GM18907 (cell line): ENCODE results near the gene DPEP3.
"Not testable (repeated sequence)": the region's sequence is repeated elsewhere in the genome, so short reads cannot be mapped to it uniquely, and the experiment has no call there.

Experiments
- ATAC-seq: cut with Tn5 transposase; IDR thresholded peaks from one replicate; pipeline ENCODE4 v1.9.1; 2021; ENCODE audit warnings: mild to moderate bottlenecking, moderate library complexity; ENCODE audit not compliant: unreplicated experiment

The DPEP3 gene

GRCh38 chr16:67995423-67995822, 15.1 kb upstream of the DPEP3 start:
- no peak for ATAC-seq

- not testable (repeated sequence) for ATAC-seq
Measured at GRCh38 chr16:67994040-67994408, 13.7 kb upstream of the DPEP3 start.

GRCh38 chr16:67993207-67994039, 13.1 kb upstream of the DPEP3 start:
- peak; percentile 61 for ATAC-seq

- ATAC-seq, result no peak
Measured at GRCh38 chr16:67992661-67993206, 12.4 kb upstream of the DPEP3 start.

- ATAC-seq, result no peak
Measured at GRCh38 chr16:67990018-67990386, 9.7 kb upstream of the DPEP3 start.

GRCh38 chr16:67989322-67990017, 9.2 kb upstream of the DPEP3 start:
- ATAC-seq, result no peak

- no peak for ATAC-seq
Measured at GRCh38 chr16:67988675-67989074, 8.4 kb upstream of the DPEP3 start.

- ATAC-seq, result no peak
Measured at GRCh38 chr16:67987460-67988160, 7.3 kb upstream of the DPEP3 start.

- ATAC-seq, result no peak
Measured at GRCh38 chr16:67986949-67987348, 6.7 kb upstream of the DPEP3 start.

GRCh38 chr16:67982011-67982696, 1.9 kb upstream of the DPEP3 start:
- no peak for ATAC-seq

- no peak for ATAC-seq
Measured at GRCh38 chr16:67977469-67978227, 2.7 kb downstream of the DPEP3 start.

GRCh38 chr16:67977005-67977404, 3.3 kb downstream of the DPEP3 start:
- no peak for ATAC-seq

GRCh38 chr16:67976205-67976604, 4.1 kb downstream of the DPEP3 start:
- no peak for ATAC-seq

- no peak for ATAC-seq
Measured at GRCh38 chr16:67975321-67976105, 4.8 kb downstream of the DPEP3 start.

- not testable (repeated sequence) for ATAC-seq
Measured at GRCh38 chr16:67972285-67972684, 8.0 kb downstream of the DPEP3 start.

- ATAC-seq, result no peak
Measured at GRCh38 chr16:67971111-67971510, 9.2 kb downstream of the DPEP3 start.

- ATAC-seq, result peak; percentile 6
Measured at GRCh38 chr16:67969254-67970039, 10.9 kb downstream of the DPEP3 start.

GRCh38 chr16:67968400-67969253, 11.7 kb downstream of the DPEP3 start, which contains the start of gene SLC12A4:
SLC12A4 (minus strand) TSS chr16:67968637; CDS start chr16:67968553, 84 bp downstream.
- ATAC-seq, result peak; percentile 70
